CD4-positive, alpha-beta T cell treated with Interleukin-17A for 4 hours (primary cell): ENCODE results near the gene SYT3.
"Not testable (repeated sequence)": the region's sequence is repeated elsewhere in the genome, so short reads cannot be mapped to it uniquely, and the experiment has no call there.

ENCODE experiments used
- DNase-seq: peaks from one replicate; pipeline ENCODE4 v3.0.0-alpha.2; 2020; ENCODE audit warnings: mixed read lengths

SYT3 gene

GRCh38 chr19:50633973-50634372 lies 5.7 kb downstream of the SYT3 start:
- DNase-seq: no peak

GRCh38 chr19:50633359-50633758 lies 6.3 kb downstream of the SYT3 start:
- DNase-seq: no peak

- DNase-seq: no peak
These were observed 7.4 kb downstream of the SYT3 start for GRCh38 chr19:50632151-50632835.

- no peak for DNase-seq
These were observed 9.9 kb downstream of the SYT3 start for GRCh38 chr19:50629801-50630200.

- DNase-seq: no peak
These were observed 10.5 kb downstream of the SYT3 start for GRCh38 chr19:50629194-50629593.

- no peak for DNase-seq
These were observed 11.1 kb downstream of the SYT3 start for GRCh38 chr19:50628551-50628950.

- no peak for DNase-seq
These were observed 11.5 kb downstream of the SYT3 start for GRCh38 chr19:50628146-50628545.

- no peak for DNase-seq
These were observed 12.9 kb downstream of the SYT3 start for GRCh38 chr19:50626795-50627194.

- no peak for DNase-seq
These were observed 13.7 kb downstream of the SYT3 start for GRCh38 chr19:50626011-50626410.

GRCh38 chr19:50624949-50625600 lies 14.6 kb downstream of the SYT3 start:
- DNase-seq: no peak

GRCh38 chr19:50620394-50620906 lies 19.2 kb downstream of the SYT3 start:
- not testable (repeated sequence) for DNase-seq

- DNase-seq: not testable (repeated sequence)
These were observed 20.5 kb downstream of the SYT3 start for GRCh38 chr19:50619184-50619583.

- DNase-seq: not testable (repeated sequence)
These were observed 21.3 kb downstream of the SYT3 start for GRCh38 chr19:50618379-50618778.

GRCh38 chr19:50612504-50613404 lies 26.9 kb downstream of the SYT3 start:
- not testable (repeated sequence) for DNase-seq

- peak; percentile 65 for DNase-seq
These were observed 31.6 kb downstream of the SYT3 start for GRCh38 chr19:50607874-50608785.

- no peak for DNase-seq
These were observed 32.3 kb downstream of the SYT3 start for GRCh38 chr19:50607388-50607787.

GRCh38 chr19:50606059-50606836 lies 33.4 kb downstream of the SYT3 start:
- not testable (repeated sequence) for DNase-seq

GRCh38 chr19:50604264-50605073 lies 35.2 kb downstream of the SYT3 start:
- DNase-seq: not testable (repeated sequence)

- DNase-seq: no peak
These were observed 36.7 kb downstream of the SYT3 start for GRCh38 chr19:50602935-50603334.

GRCh38 chr19:50602496-50602895 lies 37.2 kb downstream of the SYT3 start:
- DNase-seq: no peak

GRCh38 chr19:50602089-50602422 lies 37.6 kb downstream of the SYT3 start:
- DNase-seq: no peak
